ENCODE data around the gene GATB. TPM values are rescaled to one million over a fixed set of nuclear protein-coding genes. Genes with fewer than 3 reads are reported as not detected.

The GATB gene
- polyA plus RNA-seq, 3 donors: 5.5 to 12.2 (median 9.0) TPM

- Mint-ChIP-seq H3K27me3 (ENCODE audit: low read depth in 3 of 3) (peaks cover 5 to 28% (median 12%) of the 10 kb centered on the region in 3 donors), H3K27ac (no peak overlapping the region), H3K36me3 (no peaks in the 10 kb centered on the region), H3K4me3 (no peak overlapping the region), H3K4me1 (no peaks in the 10 kb centered on the region), H3K9me3 (peaks cover 6 to 21% (median 12%) of the 10 kb centered on the region in 7 donors)
- Histone ChIP-seq H3K4me2 (replicated peaks; ENCODE audit: extremely low read depth, low read length, poor library complexity, severe bottlenecking) (no peak overlapping the region), H3K36me3 (replicated peaks in 1 of 2; ENCODE audit: control insufficient read depth in 1 of 2, insufficient read depth in 2 of 2, low read length in 2 of 2) (no peaks in the 10 kb centered on the region), H3K9ac (ENCODE audit: insufficient read depth, low read length, poor library complexity, severe bottlenecking) (no peak overlapping the region), H3K4me1 (ENCODE audit: control insufficient read depth in 1 of 2, insufficient read depth in 2 of 2, low read length in 2 of 2) (no peaks in the 10 kb centered on the region), H3K4me3 (replicated peaks in 1 of 3; ENCODE audit: low read depth in 2 of 3, low read length in 3 of 3) (no peak overlapping the region), H3K9me3 (replicated peaks in 1 of 2; ENCODE audit: control insufficient read depth in 1 of 2, insufficient read depth in 1 of 2, low read length in 2 of 2) (peaks cover 0 to 19% of the 10 kb centered on the region in 2 donors), H3K79me2 (ENCODE audit: insufficient read depth, low read length) (no peaks in the 10 kb centered on the region), H3K27me3 (ENCODE audit: control insufficient read depth in 2 of 2, insufficient read depth in 2 of 2, low read length in 2 of 2) (peaks cover 3 to 19% of the 10 kb centered on the region in 2 donors), H3K27ac (ENCODE audit: low read depth in 1 of 2, low read length in 2 of 2) (no peak overlapping the region), H2AFZ (ENCODE audit: insufficient read depth, low read depth, low read length, poor library complexity, severe bottlenecking) (no peak overlapping the region), H4K20me1 (ENCODE audit: insufficient read depth, low read length) (no peaks in the 10 kb centered on the region)
- DNase-seq: no peak
- no CpG with 5 or more reads among the region's 1 CpG for WGBS (ENCODE audit: insufficient coverage)
- intact Hi-C loops (cut with micrococcal nuclease): no loop called here
- TF ChIP-seq CTCF (IDR thresholded peaks at IDR 0.05): no peak
Observed at GRCh38 chr4:151777471-151777870, 16.7 kb upstream of the GATB start.

- H3K4me1 ChIP-seq (ENCODE audit: control insufficient read depth in 1 of 2, insufficient read depth in 2 of 2, low read length in 2 of 2): no peaks in the 10 kb centered on the region
- H3K27me3 Mint-ChIP-seq (ENCODE audit: low read depth in 3 of 3): peaks cover 7 to 32% (median 9%) of the 10 kb centered on the region in 3 donors
- intact Hi-C loops (cut with micrococcal nuclease): no loop called here
- no peak overlapping the region for H3K9ac ChIP-seq (ENCODE audit: insufficient read depth, low read length, poor library complexity, severe bottlenecking)
- no peaks in the 10 kb centered on the region for H3K4me1 Mint-ChIP-seq
- no peak overlapping the region for H3K4me3 ChIP-seq (replicated peaks in 1 of 3; ENCODE audit: low read depth in 2 of 3, low read length in 3 of 3)
- no peak overlapping the region for H3K4me3 Mint-ChIP-seq
- TF ChIP-seq CTCF (IDR thresholded peaks at IDR 0.05): no peak
- DNase-seq: no peak
- peaks cover 4 to 8% of the 10 kb centered on the region in 2 donors for H3K27me3 ChIP-seq (ENCODE audit: control insufficient read depth in 2 of 2, insufficient read depth in 2 of 2, low read length in 2 of 2)
- peaks cover 0 to 19% of the 10 kb centered on the region in 2 donors for H3K9me3 ChIP-seq (replicated peaks in 1 of 2; ENCODE audit: control insufficient read depth in 1 of 2, insufficient read depth in 1 of 2, low read length in 2 of 2)
- H3K36me3 ChIP-seq (replicated peaks in 1 of 2; ENCODE audit: control insufficient read depth in 1 of 2, insufficient read depth in 2 of 2, low read length in 2 of 2): no peaks in the 10 kb centered on the region
- H3K79me2 ChIP-seq (ENCODE audit: insufficient read depth, low read length): no peaks in the 10 kb centered on the region
- no peak overlapping the region for H3K27ac ChIP-seq (ENCODE audit: low read depth in 1 of 2, low read length in 2 of 2)
- H3K27ac Mint-ChIP-seq: no peak overlapping the region
- no peaks in the 10 kb centered on the region for H3K36me3 Mint-ChIP-seq
- no peak overlapping the region for H3K4me2 ChIP-seq (replicated peaks; ENCODE audit: extremely low read depth, low read length, poor library complexity, severe bottlenecking)
- no peak overlapping the region for H2AFZ ChIP-seq (ENCODE audit: insufficient read depth, low read depth, low read length, poor library complexity, severe bottlenecking)
- H3K9me3 Mint-ChIP-seq: peaks cover 6 to 21% (median 12%) of the 10 kb centered on the region in 7 donors
- no peaks in the 10 kb centered on the region for H4K20me1 ChIP-seq (ENCODE audit: insufficient read depth, low read length)
Observed at GRCh38 chr4:151774324-151774723, 13.5 kb upstream of the GATB start.

Data from CD14-positive monocyte (primary cell).